ENCODE results near the gene PRIMPOL.
A peak's percentile ranks its signal among the peaks of the same experiment; 100 is the strongest.
"Not testable (repeated sequence)": the region's sequence is repeated elsewhere in the genome, so short reads cannot be mapped to it uniquely, and the experiment has no call there.

Gene PRIMPOL

GRCh38 chr4:184649026-184649970 is at the start of gene PRIMPOL, which contains the start of gene CASP3:
PRIMPOL (plus strand) TSS chr4:184649738; CDS start chr4:184657141, 7,403 bp downstream.
CASP3 (minus strand) TSS chr4:184649447; CDS start chr4:184638453, 10,994 bp downstream.
- DNase-seq (ENCODE audit: low read depth in 2 of 2): peak; percentile 94 to 96

GRCh38 chr4:184600982-184601381 is 48.6 kb upstream of the PRIMPOL start:
- not testable (repeated sequence) for DNase-seq (ENCODE audit: low read depth in 2 of 2)

- not testable (repeated sequence) for DNase-seq (ENCODE audit: low read depth in 2 of 2)
These were observed 46.7 kb upstream of the PRIMPOL start for GRCh38 chr4:184602857-184603256.

- not testable (repeated sequence) for DNase-seq (ENCODE audit: low read depth in 2 of 2)
These were observed 42.1 kb upstream of the PRIMPOL start for GRCh38 chr4:184607429-184607828.

GRCh38 chr4:184612074-184612473 is 37.5 kb upstream of the PRIMPOL start:
- no peak for DNase-seq (ENCODE audit: low read depth in 2 of 2)

- no peak for DNase-seq (ENCODE audit: low read depth in 2 of 2)
These were observed 36.1 kb upstream of the PRIMPOL start for GRCh38 chr4:184613405-184613804.

GRCh38 chr4:184614509-184614908 is 35.0 kb upstream of the PRIMPOL start:
- no peak for DNase-seq (ENCODE audit: low read depth in 2 of 2)

- not testable (repeated sequence) for DNase-seq (ENCODE audit: low read depth in 2 of 2)
These were observed 33.4 kb upstream of the PRIMPOL start for GRCh38 chr4:184616168-184616567.

- no peak for DNase-seq (ENCODE audit: low read depth in 2 of 2)
These were observed 32.6 kb upstream of the PRIMPOL start for GRCh38 chr4:184616633-184617551.

- DNase-seq (ENCODE audit: low read depth in 2 of 2): no peak
These were observed 31.8 kb upstream of the PRIMPOL start for GRCh38 chr4:184617600-184618196.

GRCh38 chr4:184620212-184620867 is 29.2 kb upstream of the PRIMPOL start:
- no peak for DNase-seq (ENCODE audit: low read depth in 2 of 2)

GRCh38 chr4:184621518-184621917 is 28.0 kb upstream of the PRIMPOL start:
- no peak for DNase-seq (ENCODE audit: low read depth in 2 of 2)

- not testable (repeated sequence) for DNase-seq (ENCODE audit: low read depth in 2 of 2)
These were observed 25.0 kb upstream of the PRIMPOL start for GRCh38 chr4:184624504-184624903.

GRCh38 chr4:184624972-184625554 is 24.5 kb upstream of the PRIMPOL start:
- no peak for DNase-seq (ENCODE audit: low read depth in 2 of 2)

- not testable (repeated sequence) for DNase-seq (ENCODE audit: low read depth in 2 of 2)
These were observed 23.5 kb upstream of the PRIMPOL start for GRCh38 chr4:184625783-184626596.

- DNase-seq (ENCODE audit: low read depth in 2 of 2): no peak
These were observed 21.4 kb upstream of the PRIMPOL start for GRCh38 chr4:184628103-184628502.

GRCh38 chr4:184632842-184633241 is 16.7 kb upstream of the PRIMPOL start:
- DNase-seq (ENCODE audit: low read depth in 2 of 2): no peak

- DNase-seq (ENCODE audit: low read depth in 2 of 2): no peak
These were observed 14.2 kb upstream of the PRIMPOL start for GRCh38 chr4:184635381-184635780.

- DNase-seq (ENCODE audit: low read depth in 2 of 2): no peak
These were observed 13.4 kb upstream of the PRIMPOL start for GRCh38 chr4:184636144-184636543.

GRCh38 chr4:184636897-184637296 is 12.6 kb upstream of the PRIMPOL start:
- DNase-seq (ENCODE audit: low read depth in 2 of 2): no peak
